PC-9 (cell line): ENCODE data around the gene HIPK1. TPM values are rescaled to one million over a fixed set of nuclear protein-coding genes. Genes with fewer than 3 reads are reported as not detected.

Experiments
- BruUV-seq: library from RNA; stranded (reverse); fragments of 400-500 nt; replicated peaks from 2 replicates; lab custom pipeline; 2021; lab: Mats Ljungman, UMichigan
- CTCF ChIA-PET: fragments of 300-600 bp; sonication (Branson Sonifier 250); formaldehyde crosslinking; loops from one replicate; lab custom pipeline; 2022; ENCODE audit warnings: antibody characterized with exemption; lab: Charles Lee
- POLR2A ChIA-PET: fragments of 300-600 bp; sonication (Branson Sonifier 250); formaldehyde crosslinking; loops from one replicate; lab custom pipeline; 2022; ENCODE audit warnings: antibody characterized with exemption; ENCODE audit not compliant: unreplicated experiment; lab: Charles Lee
- DNase-seq, 2 experiments: peaks; one replicate each; pipeline versions ENCODE4 v3.0.0 to v3.0.0-alpha.2; 2015 to 2022; ENCODE audit warnings: mixed read lengths in 1 of 2
- H2AFZ ChIP-seq: fragments of 200-600 bp; sonication (generic); 2 replicates; pipeline ENCODE4 v1.8.1; 2017; ENCODE audit warnings: antibody characterized with exemption
- H3F3A ChIP-seq: fragments of 200-600 bp; sonication (generic); 2 replicates; pipeline ENCODE4 v1.8.1; 2017; ENCODE audit warnings: antibody characterized with exemption, mild to moderate bottlenecking, low read depth; ENCODE audit not compliant: insufficient read depth
- H3K27ac ChIP-seq: fragments of 200-600 bp; sonication (generic); 2 replicates; pipeline ENCODE4 v1.6.1; 2016; ENCODE audit warnings: mixed run types
- H3K27me3 ChIP-seq: fragments of 200-600 bp; sonication (generic); 2 replicates; pipeline ENCODE4 v1.6.1; 2016; ENCODE audit warnings: low read depth, mixed run types; ENCODE audit not compliant: insufficient read depth
- H3K36me3 ChIP-seq: fragments of 200-600 bp; sonication (generic); 2 replicates; pipeline ENCODE4 v1.6.1; 2016; ENCODE audit warnings: low read depth, mixed run types
- H3K4me1 ChIP-seq: fragments of 200-600 bp; sonication (generic); replicated peaks from 2 replicates; pipeline ENCODE4 v1.6.1; 2016; ENCODE audit warnings: mixed run types; ENCODE audit not compliant: insufficient read depth
- H3K4me2 ChIP-seq: fragments of 200-600 bp; sonication (generic); 2 replicates; pipeline ENCODE4 v1.6.1; 2017; ENCODE audit warnings: mixed run types
- H3K4me3 ChIP-seq: fragments of 200-600 bp; sonication (generic); 2 replicates; pipeline ENCODE4 v1.6.1; 2016; ENCODE audit warnings: mixed run types
- H3K79me2 ChIP-seq: fragments of 200-600 bp; sonication (generic); 2 replicates; pipeline ENCODE4 v1.6.1; 2017; ENCODE audit warnings: low read depth, mixed run types
- H3K9me2 ChIP-seq: fragments of 200-600 bp; sonication (generic); 2 replicates; pipeline ENCODE4 v1.8.1; 2017; ENCODE audit warnings: mild to moderate bottlenecking; ENCODE audit not compliant: insufficient read depth
- H3K9me3 ChIP-seq: fragments of 200-600 bp; sonication (generic); 2 replicates; pipeline ENCODE4 v1.8.1; 2016; ENCODE audit warnings: low read depth; ENCODE audit not compliant: insufficient read depth
- H4K20me1 ChIP-seq: fragments of 200-600 bp; sonication (generic); 2 replicates; pipeline ENCODE4 v1.8.1; 2017; ENCODE audit not compliant: insufficient read depth
- CTCF ChIP-seq: fragments of 200-600 bp; sonication (generic); conservative IDR thresholded peaks from 2 replicates; pipeline ENCODE4 v1.6.1; 2017; ENCODE audit warnings: mixed run types, antibody characterized with exemption, mild to moderate bottlenecking, moderate library complexity
- EZH2 ChIP-seq: fragments of 200-600 bp; sonication (generic); IDR thresholded peaks from 2 replicates; pipeline ENCODE4 v1.8.0; 2017; ENCODE audit warnings: antibody characterized with exemption, low read depth
- intact Hi-C: fragments of 100-400 bp; cut with micrococcal nuclease; formaldehyde crosslinking; loops from one replicate; pipeline ENCODE4 v1.10.0; 2022; ENCODE audit not compliant: unreplicated experiment
- total RNA-seq: library from RNA; stranded (reverse); gene quantifications from 2 replicates; pipeline ENCODE4 v1.2.3, GENCODE V29; 2021

Gene HIPK1
- total RNA-seq, 1 experiment from 2014 or later = 26.3 TPM

- TF ChIP-seq CTCF (no peak), EZH2 (no peak)
- no peak overlapping the region for H2AFZ ChIP-seq
- H3K9me3 ChIP-seq = no peaks in the 10 kb centered on the region
- ChIA-PET POLR2A (interaction anchor here (0.5 kb wide), 1 partner anchor 42 kb away, joined by 3 read pairs; no protein-coding TSS in a partner anchor), CTCF (no interaction called here)
- no peaks in the 10 kb centered on the region for H3K79me2 ChIP-seq
- intact Hi-C loops = no loop called here
- DNase-seq = no peak
- H4K20me1 ChIP-seq = no peaks in the 10 kb centered on the region
- no peaks in the 10 kb centered on the region for H3K27me3 ChIP-seq
- H3F3A ChIP-seq = no peaks in the 10 kb centered on the region
- H3K9me2 ChIP-seq = no peaks in the 10 kb centered on the region
- no peak overlapping the region for H3K27ac ChIP-seq
- H3K4me2 ChIP-seq = no peak overlapping the region
- BruUV-seq = no TSS peak
- no peak overlapping the region for H3K4me3 ChIP-seq
- H3K4me1 ChIP-seq = 0 out of 2 replicates have a peak, but pooled peaks cover under 1% of the 10 kb centered on the region
- H3K36me3 ChIP-seq = no peaks in the 10 kb centered on the region
Measured at GRCh38 chr1:114021665-114022099, 92.6 kb downstream of the HIPK1 start.

GRCh38 chr1:114022877-114023276 is 93.8 kb downstream of the HIPK1 start:
- no peaks in the 10 kb centered on the region for H3K27me3 ChIP-seq
- H3K9me2 ChIP-seq = no peaks in the 10 kb centered on the region
- no peaks in the 10 kb centered on the region for H3K79me2 ChIP-seq
- no peaks in the 10 kb centered on the region for H3F3A ChIP-seq
- H3K4me3 ChIP-seq = no peak overlapping the region
- DNase-seq = no peak
- ChIA-PET CTCF (no interaction called here), POLR2A (no interaction called here)
- TF ChIP-seq EZH2 (no peak), CTCF (no peak)
- no TSS peak for BruUV-seq
- H3K9me3 ChIP-seq = no peaks in the 10 kb centered on the region
- no peak overlapping the region for H3K4me2 ChIP-seq
- no peak overlapping the region for H2AFZ ChIP-seq
- no peaks in the 10 kb centered on the region for H3K4me1 ChIP-seq
- intact Hi-C loops = no loop called here
- no peaks in the 10 kb centered on the region for H3K36me3 ChIP-seq
- no peak overlapping the region for H3K27ac ChIP-seq
- H4K20me1 ChIP-seq = no peaks in the 10 kb centered on the region

GRCh38 chr1:114023377-114023776 is 94.3 kb downstream of the HIPK1 start:
- no peaks in the 10 kb centered on the region for H4K20me1 ChIP-seq
- DNase-seq = no peak
- no peaks in the 10 kb centered on the region for H3K27me3 ChIP-seq
- H3K4me2 ChIP-seq = no peak overlapping the region
- no peak overlapping the region for H3K4me3 ChIP-seq
- no peaks in the 10 kb centered on the region for H3K4me1 ChIP-seq
- TF ChIP-seq CTCF (no peak), EZH2 (no peak)
- no peaks in the 10 kb centered on the region for H3F3A ChIP-seq
- no peaks in the 10 kb centered on the region for H3K36me3 ChIP-seq
- H3K9me2 ChIP-seq = no peaks in the 10 kb centered on the region
- ChIA-PET POLR2A (no interaction called here), CTCF (no interaction called here)
- intact Hi-C loops = no loop called here
- no peak overlapping the region for H2AFZ ChIP-seq
- no peaks in the 10 kb centered on the region for H3K9me3 ChIP-seq
- no peaks in the 10 kb centered on the region for H3K79me2 ChIP-seq
- no TSS peak for BruUV-seq
- H3K27ac ChIP-seq = no peak overlapping the region
